Fibroblast of skin of left biceps (primary cell): Measurements from ENCODE around the gene MTMR3.
"Not testable (repeated sequence)": the region's sequence is repeated elsewhere in the genome, so short reads cannot be mapped to it uniquely, and the experiment has no call there.

ENCODE experiments used
- DNase-seq, 2 experiments: peaks; one replicate each; pipeline ENCODE4 v3.0.0-alpha.2; 2013; ENCODE audit warnings: low read depth in 2 of 2

Gene MTMR3

DNA sequence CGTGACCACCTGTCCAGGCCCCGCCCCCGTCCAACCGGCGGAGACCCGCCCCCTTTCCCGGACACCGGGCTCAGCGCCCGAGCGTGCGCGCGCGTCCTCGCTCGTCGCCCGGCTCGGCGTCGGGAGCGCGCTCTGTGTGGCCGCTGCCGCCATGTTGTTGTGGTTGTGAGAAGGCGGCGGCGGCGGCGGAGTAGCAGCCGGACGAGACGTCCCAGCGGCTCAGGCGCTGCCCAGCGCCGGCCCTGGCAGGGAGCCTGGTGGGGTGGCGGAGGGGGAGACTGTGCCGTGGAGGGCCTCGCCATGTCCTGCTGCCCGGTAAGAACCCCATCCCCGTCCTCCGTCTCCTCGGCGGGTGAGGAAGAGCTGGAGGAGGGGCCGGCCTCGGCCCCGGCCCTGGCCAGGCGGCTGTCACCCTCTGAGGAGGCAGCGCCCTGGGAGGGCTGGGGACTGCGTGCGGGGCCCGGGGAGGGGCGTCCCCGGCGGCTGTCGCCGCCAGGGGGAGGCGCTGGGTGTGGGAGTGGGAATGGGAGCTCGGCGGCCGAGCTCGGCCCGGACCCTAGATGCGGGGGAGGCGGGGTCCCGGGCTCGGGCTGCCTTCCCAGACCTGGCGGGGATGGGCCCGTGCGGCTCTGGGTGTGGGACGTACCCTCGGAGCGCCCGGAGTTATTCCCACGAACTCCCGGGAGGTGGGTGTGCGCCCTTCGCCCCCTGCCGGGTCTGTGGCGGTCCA lies at the start of gene MTMR3:
Gene MTMR3, plus strand, starts transcription at position 130 of the 730 bp plus-strand sequence. CDS start 87,886 bp downstream, outside the sequence.
- peak; percentile 67 to 77 for DNase-seq

DNA sequence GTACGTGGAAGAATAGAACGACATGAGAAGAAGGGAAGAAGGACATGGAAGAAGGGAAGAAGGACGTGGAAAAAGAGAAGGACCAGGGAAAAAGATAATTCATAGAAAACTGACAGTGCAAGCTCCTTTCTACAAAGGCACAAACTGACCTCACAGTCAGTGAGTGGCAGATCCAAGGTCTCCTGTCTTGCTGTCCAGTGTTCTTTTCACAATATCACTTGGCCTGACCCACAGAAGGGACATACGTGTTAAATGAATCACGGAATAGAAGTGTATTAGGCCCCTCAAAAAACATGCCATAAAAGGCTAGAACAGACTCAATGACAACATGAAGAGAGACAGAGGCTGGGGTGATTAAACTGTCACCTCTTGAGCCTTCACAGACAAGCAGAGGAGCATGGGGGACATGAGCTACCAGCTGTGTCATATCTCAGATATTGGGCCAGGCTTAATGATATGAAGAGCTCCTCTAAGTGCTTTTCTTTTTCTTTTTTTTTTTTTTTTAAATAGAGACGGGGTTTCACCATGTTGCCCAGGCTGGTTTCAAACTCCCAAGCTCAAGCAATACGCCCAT lies 49.5 kb upstream of the MTMR3 start:
- no peak for DNase-seq

DNA sequence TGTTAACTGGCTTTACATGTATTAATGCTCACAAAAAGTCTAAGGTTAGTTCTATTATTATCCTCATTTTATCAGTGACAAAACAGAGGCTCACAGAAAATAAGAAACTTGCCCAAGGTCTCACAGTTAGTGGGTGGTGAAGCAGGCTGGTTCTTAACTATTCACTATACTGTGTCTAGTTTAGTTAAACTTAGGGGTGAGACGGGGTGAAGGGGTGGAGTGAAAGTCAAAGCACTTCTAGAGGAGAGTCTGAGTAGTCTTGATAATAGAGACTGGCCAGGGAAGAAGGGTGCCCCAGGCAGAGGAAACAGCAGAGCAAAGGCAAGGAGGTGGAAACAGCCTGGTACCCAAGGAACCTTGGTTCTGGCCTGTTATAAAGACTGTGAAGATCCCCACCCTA lies 48.9 kb upstream of the MTMR3 start:
- DNase-seq = no peak

DNA sequence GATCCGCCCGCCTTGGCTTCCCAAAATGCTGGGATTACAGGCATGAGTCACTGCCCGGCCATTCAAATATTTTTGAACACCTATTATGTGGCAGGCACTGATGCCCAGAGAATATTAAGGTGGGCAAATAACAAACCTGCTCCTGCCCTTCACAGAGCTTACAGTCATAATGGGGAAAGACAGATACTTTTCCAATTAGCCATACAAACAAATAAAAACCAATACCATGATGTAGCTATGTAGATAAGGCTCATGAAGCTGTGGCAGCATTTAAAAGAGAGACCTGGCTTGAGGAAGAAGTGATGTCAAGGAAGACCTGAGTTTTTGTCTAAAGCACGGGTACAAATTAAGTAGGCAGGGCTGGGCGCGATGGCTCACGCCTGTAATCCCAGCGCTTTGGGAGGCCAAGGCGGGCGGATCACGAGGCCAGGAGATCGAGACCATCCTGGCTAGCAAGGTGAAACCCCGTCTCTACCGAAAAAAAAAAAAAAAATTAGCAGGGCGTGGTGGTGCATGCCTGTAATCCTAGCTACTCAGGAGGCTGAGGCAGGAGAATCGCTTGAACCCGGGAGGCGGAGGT lies 46.1 kb upstream of the MTMR3 start:
- DNase-seq = not testable (repeated sequence)

DNA sequence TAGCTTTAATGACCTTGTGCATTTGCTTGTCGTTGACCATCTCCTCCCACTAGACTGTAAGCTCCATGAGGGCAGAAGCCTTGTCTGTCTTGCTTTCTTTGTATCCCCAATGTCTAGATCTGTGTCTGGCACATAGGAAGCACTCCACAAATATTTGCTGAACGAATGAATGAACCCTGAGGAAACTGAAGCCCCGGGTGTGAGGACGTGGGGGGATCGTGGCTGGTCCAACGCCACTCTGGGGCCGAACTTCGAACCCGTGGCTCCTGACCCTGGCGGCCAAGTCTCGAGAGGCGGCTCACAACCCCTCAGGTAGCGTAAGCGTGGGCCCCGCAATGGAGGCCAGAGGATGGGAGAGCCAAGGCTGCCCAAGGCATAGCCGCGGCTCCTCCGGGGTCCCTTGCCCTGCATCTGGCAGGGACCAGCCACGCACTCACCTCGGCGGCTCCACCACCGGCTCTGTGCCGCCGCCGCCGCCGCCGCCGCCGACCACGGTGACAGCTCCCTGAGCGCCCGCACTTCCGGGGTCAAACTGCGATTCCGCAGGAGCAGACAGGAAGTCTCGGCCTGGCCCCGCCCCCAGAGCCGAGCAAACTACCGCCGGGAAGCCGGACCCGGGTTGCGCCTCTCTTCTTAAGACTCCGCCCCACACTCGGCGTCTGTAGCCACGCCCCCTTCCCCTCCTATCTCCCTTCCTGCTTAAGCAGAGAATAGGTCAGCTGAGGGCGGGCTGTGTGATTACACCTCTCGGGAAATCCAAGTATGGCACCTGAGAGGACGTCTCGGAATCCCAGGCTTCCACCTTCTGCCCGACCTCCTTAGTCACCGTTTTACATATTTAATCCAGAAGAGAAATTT lies 45.0 kb upstream of the MTMR3 start, which contains the start of gene ASCC2:
Gene ASCC2, minus strand, starts transcription at position 534 of the 858 bp plus-strand sequence. CDS start 5,949 bp downstream, outside the sequence.
- DNase-seq = peak; percentile 80 to 84

DNA sequence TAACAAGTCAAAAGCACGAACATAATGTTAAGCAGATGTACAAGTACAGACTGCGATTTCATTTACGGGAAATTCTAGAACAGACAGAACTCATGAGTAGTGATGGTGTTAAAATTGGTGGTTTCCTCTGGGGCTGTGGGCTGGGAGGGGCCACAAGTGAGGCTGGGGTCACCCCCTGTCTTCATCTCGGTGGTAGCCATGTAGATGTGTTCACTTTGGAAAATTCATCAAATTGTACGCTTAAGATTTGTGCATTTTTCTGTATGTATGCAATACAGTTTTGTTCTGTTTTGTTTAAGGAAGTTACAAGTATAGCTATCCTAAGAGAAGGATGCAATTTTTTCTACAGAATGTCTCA lies 44.4 kb upstream of the MTMR3 start:
- no peak for DNase-seq

DNA sequence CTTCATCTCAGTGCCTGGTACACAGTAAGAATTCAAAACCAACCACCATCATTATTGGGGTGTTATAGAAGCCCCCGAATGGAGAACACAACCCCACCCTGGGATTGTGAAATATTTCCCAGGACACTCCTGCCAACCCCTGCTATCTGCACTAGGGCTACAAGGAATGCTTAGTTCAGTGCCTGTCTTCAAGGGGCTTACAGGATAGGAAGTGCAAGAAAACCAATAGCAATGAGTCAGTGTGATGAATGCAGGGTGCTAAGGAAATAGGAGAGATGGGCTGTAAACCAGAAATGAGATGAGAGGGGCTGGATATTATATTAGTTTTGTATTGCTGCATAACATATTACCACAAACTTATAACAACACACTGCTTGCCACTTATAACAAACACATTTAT lies 43.9 kb upstream of the MTMR3 start:
- DNase-seq = no peak

DNA sequence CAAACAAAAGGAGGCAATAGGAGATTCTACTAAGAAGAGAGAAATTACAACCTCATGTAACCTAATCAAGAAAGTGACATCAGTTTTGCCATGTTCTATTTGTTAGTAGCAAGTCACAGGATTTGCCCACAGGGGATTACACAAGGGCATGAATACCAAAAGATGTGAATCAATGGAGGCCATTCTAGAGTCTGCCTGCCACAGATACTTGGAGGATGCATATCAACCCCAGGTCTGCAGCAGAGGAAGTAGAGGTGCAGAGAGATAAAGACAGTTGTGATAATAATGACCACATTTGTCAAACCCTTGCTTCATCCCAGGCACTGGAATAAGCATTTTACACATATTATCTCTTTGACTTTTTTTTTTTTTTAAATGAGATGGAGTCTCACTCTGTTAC lies 42.5 kb upstream of the MTMR3 start:
- DNase-seq = no peak

DNA sequence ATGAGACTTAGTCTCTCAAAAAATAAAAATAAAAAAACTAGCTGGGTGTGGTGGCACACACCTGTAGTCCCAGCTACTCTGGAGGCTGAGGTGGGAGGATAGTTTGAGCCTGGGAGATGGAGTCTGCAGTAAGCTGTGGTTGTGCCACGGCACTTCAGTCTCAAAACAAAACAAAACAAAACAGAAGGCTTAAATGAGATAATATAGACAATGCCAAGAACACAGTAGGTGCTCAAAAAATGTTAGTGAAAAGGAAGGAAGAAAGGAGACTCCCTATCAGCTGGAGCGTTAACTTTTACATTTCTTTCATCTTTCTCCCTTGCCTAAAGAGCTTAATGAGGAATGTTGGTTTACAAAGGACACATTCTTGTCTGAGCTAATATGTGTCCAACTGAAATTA lies 40.8 kb upstream of the MTMR3 start:
- no peak for DNase-seq

DNA sequence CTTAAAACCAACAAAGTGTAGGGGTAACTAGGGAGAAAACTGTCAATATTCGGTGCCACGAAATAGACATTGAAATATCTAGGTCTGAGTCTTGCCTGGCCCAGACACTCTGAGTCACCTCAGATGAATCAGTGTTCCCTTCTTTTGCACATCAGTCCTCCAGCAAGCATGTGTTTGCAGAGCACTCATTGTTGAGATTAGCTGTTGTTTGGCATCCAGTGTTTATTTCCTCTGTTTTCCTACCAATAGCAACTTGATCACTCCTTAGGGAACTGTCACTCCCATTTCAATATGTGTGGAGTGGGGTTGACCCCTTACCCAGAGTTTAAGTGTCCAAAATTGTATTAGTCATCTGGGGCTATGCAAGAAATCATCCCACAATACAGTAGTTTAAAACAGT lies 40.2 kb upstream of the MTMR3 start:
- DNase-seq = peak; percentile 36 to 37

DNA sequence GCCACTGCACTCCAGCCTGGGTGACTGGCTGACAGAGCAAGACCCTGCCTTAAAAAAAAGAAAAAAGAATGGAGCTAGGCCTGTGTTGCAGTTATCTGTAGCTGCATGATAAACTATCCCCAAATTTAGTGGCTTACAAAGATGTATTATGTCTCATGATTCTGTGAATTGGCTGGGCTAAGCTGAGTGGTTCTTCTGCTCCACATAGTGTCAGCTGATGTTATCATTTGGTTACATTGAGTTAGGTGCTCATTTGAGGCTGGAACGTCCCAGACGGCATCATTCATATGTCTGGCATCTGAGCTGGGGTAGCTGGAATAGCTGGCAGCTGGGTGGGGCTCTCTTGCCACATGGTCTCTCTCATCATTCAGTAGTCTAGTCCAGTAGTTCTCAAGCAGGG lies 36.7 kb upstream of the MTMR3 start:
- DNase-seq = no peak

DNA sequence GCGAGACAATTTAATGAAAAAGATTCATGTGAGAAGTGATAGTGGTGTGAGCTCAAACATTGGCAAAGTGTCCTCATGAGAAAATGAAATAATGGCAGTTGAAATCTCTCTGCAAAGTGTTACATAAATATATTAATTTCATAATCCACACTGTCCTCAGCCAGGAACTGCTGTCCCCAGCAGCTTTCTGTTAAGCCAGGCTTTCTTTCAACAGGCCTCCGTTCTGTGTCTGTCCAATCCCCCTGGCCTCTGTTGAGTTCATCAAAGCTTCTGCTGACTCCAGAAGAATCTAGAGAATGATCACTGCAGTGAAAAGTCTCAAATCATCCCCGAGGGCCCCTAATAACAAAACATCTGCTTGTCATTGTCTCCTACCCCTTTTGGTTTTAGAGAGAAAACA lies 34.9 kb upstream of the MTMR3 start:
- no peak for DNase-seq

DNA sequence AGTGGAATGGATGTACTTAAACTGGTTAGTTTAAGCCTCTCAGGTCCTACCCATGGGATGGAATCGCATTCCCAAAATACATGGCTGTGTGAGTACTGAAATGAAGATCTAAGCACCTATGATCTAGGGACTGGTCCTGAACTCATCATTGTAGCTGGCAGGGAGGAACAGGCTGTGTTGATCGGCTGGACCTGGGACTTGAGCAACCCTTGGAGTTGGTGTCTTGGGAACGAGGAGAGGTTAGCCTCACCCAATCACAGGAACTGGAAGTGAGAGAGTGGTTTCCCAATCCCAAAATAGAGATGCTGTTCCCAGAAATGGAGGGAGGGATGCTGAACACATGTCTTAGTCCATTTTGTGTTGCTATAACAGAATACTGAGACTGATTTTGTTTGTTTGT lies 28.5 kb upstream of the MTMR3 start:
- DNase-seq = no peak

DNA sequence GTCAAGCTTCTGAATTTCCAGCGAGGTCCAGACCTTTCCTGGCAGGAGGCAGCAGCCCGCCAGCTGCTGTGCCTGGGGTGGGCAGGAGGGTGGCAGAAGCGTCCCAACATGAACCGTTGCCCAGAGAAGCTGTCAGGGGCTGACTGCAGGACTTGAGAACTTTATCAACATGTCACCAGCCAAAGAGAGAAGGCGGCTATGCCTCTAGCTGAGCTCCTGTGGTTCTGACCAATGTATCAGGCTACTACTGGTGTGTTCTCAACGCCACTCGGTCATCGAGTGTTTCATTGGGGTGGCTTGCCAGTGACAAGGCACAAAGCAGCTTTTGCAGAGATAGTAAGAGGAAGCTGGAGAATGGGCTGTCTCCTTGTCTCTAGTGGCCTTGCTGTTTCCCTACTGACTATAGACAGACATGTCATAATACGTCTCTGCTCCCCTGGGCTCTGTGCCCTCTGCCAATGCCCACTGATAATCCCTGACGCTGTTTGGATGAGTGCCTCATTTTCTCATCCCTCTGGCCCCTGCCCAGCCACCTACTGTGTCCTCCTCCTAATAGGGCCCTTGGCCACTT lies 27.3 kb upstream of the MTMR3 start:
- no peak for DNase-seq

DNA sequence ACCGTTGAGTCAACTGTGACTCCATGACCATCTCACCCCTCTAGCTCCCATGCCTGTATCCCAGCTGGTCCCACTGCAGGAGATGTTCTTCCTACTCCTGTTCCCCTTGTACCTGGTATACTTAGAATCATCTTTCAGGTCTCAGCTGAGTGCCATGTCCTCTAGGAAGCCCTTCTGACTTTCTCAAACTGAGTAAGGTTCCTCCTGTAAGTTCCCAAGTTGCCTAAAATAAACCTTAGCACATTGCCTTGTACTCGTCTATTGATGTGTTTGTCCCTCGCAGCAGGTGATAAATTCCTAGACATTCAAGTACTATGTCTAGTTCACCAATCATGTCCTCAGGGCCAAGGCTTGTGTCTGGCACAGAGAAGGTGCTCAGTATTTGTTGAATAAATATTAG lies 26.5 kb upstream of the MTMR3 start:
- DNase-seq = no peak

DNA sequence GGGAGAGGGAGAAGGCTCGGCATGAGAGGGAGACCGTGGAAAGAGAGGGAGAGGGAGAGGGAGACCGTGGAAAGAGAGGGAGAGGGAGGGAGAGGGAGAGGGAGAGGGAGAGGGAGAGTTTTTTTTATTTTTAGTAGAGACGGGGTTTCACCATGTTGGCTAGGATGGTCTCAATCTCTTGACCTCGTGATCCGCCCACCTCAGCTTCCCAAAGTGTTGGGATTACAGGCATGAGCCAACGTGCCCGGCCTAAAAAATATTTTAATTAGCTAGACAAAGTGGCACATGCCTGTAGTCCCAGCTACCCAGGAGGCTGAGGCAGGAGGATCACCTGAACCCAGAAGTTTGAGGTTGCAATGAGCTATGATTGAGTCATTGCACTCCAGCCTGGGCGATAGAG lies 23.9 kb upstream of the MTMR3 start:
- DNase-seq = not testable (repeated sequence)

DNA sequence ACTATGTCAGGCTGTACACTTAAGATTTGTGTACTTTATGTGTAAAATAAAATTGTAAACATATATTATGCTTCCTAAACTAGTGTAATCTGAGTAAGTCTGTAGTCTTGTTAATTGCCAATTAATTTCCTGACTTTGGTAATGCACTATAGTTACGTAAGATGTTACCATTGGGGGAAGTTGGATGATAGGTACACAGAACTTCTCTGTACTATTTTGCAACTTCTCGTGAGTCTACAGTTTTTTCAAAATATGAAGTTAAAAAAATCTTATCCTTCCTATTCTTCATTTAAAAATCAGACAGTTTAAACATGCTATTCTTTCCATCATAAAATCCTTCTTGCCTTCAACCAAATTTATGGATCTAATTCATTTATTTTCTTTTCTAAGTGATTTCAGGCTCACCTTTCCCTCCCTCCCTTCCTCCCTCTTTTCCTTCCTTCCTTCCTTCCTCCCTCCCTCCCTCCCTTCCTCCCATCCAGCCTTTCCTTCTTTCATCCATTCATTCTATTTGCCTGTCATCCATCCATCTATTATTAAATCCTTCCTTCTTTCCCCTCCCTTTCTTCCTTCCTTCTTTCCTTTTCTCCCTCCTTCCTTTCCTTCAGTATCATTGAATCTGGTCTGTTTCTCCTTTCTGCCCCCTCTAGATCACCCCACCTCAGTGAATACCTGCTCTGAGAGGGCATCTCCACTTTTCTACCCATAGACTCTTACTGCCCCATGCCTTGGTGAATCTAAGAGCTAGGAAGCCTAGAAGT lies 22.8 kb upstream of the MTMR3 start:
- DNase-seq = no peak

DNA sequence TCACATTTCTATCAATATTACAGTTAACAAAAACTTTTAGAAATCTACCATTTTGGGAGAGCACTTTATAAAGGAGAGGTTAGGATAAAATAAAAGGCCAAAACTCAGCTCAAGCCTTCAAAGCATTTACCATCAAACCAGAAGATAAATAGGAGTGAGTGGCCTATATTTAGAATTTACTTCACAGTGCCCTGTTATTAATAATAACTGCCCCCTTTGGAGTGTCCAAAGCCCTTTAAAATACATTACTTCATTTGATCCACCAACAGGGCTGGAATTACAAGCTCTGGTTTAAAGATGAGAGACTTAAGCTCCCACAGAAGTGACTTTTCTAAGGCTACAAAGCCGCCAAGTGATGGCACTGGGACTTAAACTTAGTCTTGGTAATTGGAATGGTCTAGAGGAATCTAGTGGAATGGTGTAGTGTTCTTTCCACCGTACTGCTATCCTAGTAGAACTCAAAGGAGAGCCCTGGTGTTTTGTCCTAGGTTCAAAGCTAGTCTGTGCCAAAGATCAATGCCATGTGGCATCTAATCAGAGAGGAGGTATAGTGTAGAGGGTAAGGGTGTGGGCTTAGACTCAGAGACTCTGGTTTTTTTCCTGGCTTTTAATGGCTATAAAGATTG lies 21.2 kb upstream of the MTMR3 start:
- DNase-seq = no peak

DNA sequence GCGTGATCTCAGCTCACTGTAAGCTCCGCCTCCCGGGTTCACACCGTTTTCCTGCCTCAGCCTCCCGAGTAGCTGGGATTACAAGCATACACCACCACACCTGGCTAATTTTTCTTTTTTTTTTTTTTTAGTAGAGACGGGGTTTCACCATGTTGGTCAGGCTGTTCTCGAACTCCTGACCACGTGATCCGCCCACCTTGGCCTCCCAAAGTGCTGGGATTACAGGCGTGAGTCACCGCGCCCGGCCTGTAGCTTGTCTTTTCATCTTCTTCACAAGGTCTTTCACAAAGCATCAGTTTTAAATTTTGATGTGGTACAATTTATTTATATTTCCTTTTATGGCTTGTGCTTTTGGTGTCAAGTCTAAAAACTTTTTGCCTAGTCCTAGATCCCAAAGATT lies 17.4 kb upstream of the MTMR3 start:
- DNase-seq = not testable (repeated sequence)

DNA sequence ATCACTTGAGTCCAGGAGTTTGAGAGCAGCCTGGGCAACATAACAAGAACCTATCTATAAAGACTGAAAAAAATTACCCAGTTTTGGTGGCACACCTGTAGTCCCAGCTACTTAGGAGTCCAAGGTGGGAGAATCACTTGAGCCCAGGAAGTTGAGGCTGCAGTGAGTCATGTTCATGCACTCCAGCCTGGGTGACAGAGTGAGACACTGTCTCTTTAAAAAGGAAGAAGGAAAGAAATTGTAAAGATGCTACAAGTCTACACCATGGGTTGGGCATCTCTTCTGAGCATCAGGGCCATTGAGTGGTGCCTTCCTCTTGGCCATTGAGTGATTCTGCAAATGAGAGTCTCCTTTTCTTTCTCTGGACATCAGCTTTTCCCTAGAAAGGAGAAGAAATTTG lies 15.7 kb upstream of the MTMR3 start:
- no peak for DNase-seq

DNA sequence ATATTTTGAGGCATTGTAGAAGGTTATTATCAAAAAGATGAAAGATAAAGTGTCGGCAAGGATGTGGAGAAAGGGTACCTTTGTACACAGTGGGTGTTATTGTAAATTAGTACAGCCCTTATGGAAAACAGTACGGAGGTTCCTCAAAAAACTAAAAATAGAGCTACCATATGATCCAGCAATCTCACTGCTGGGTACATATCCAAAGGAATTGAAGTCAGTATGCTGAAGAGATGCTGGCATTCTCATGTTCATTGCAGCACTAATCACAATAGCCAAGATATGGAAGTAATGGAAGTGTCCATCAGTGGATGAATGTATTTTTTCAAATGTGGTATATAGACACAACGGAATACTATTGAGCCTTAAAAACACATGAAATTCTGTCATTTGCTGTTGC lies 15.1 kb upstream of the MTMR3 start:
- DNase-seq = no peak
